Stimulated activated naive CD8-positive, alpha-beta T cell treated with anti-CD3 and anti-CD28 coated beads, Interleukin-15, Interleukin-2, amounts not matched to agents 100 ng/mL and 50 ng/mL, for 24 hours (primary cell): ENCODE data around the gene S100A12.
"Not testable (repeated sequence)": the region's sequence is repeated elsewhere in the genome, so short reads cannot be mapped to it uniquely, and the experiment has no call there.

Source experiments
- H3K27ac Mint-ChIP-seq: one replicate; pipeline ENCODE4 v1.8.0; 2021; ENCODE audit warnings: mild to moderate bottlenecking, mixed read lengths
- H3K27me3 Mint-ChIP-seq: one replicate; pipeline ENCODE4 v1.8.0; 2021; ENCODE audit warnings: mixed read lengths
- H3K36me3 Mint-ChIP-seq: one replicate; pipeline ENCODE4 v1.8.0; 2021; ENCODE audit warnings: low read depth, mixed read lengths
- H3K4me1 Mint-ChIP-seq: one replicate; pipeline ENCODE4 v1.8.0; 2021; ENCODE audit warnings: low read depth, mixed read lengths
- H3K4me3 Mint-ChIP-seq: one replicate; pipeline ENCODE4 v1.8.0; 2021; ENCODE audit warnings: mild to moderate bottlenecking, mixed read lengths
- H3K9me3 Mint-ChIP-seq: one replicate; pipeline ENCODE4 v1.8.0; 2021; ENCODE audit warnings: mixed read lengths

The S100A12 gene

DNA sequence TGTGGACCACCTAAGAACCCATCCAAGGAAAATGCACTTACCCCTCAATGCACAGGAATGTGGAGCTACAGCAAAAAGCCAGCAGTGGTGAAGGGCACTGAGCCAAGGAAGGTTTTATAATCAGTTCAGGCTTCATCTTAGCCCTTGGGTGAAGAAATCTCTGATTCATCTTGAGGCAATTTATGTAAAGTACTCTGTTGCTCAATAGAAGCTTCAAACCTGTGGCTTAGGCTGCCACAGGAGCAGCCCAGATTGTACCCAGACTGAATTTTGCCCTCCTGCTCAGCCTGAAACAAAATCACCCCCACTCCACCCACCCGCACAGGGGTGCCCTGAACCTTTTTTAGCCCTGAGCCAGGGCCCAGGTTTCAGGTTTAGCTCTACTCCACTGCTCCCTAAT is at the start of gene S100A12:
Gene S100A12, minus strand, starts transcription at position 111 of the 400 bp plus-strand sequence. CDS start 1,029 bp downstream, outside the sequence.
- Mint-ChIP-seq H3K9me3 (no peaks in the 10 kb centered on the region), H3K36me3 (no peaks in the 10 kb centered on the region), H3K4me3 (no peak within 1 kb of the TSS), H3K4me1 (no peaks in the 10 kb centered on the region), H3K27ac (no peak within 1 kb of the TSS), H3K27me3 (peaks cover 34% of the 10 kb centered on the region)

DNA sequence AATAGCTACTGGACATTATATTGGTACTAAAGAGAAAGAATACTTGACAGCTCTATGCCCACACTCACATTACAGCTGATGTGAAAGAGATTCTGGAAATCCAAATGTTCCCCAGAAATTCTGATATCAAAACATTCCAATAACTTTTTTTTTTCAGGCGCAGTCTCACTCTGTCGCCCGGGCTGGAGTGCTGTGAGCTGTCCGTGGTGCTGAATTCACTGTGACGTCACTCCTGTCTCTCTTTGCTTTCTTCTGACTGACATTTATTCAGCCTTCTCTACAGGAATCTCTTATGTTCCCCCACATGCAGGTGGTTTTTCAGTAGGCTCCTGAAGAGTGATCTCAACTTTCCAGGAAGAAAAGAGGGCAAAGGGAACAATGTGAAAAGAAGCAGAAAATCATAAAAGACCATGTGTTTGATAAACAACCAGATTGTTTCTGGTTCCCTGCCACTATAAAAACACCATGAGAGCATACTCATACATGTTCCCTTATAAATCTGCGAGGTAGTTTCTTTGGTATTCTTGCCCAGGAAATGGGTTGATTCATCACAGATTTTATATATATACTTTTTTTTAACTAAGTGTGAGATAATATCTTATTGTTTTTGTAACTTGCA is 47.1 kb upstream of the S100A12 start:
- no peak overlapping the region for H3K27ac Mint-ChIP-seq
- peaks cover 38% of the 10 kb centered on the region for H3K27me3 Mint-ChIP-seq
- no peaks in the 10 kb centered on the region for H3K9me3 Mint-ChIP-seq
- H3K4me3 Mint-ChIP-seq: no peak overlapping the region
- H3K36me3 Mint-ChIP-seq: no peaks in the 10 kb centered on the region
- no peaks in the 10 kb centered on the region for H3K4me1 Mint-ChIP-seq

DNA sequence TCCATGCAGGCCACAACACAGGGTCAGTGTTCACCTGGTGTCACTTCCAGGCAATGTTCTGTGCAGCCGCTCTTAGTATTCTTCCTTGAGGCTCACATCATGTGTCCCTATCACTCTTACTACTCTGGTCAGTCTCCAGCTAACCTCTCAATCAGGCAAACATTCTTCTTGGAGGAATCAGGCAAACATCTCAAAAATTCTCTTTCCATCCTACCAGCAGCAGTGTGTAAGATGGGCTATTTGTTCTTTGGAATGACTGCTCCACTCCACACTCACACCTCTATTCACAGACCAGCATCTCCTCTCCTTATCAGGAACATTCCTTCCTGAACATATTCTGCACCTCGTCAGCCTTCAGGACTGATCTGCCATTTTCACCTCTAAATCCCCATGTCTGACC is 44.9 kb upstream of the S100A12 start:
- H3K27me3 Mint-ChIP-seq: peaks cover 36% of the 10 kb centered on the region
- no peaks in the 10 kb centered on the region for H3K9me3 Mint-ChIP-seq
- H3K27ac Mint-ChIP-seq: no peak overlapping the region
- H3K36me3 Mint-ChIP-seq: no peaks in the 10 kb centered on the region
- H3K4me3 Mint-ChIP-seq: no peak overlapping the region
- no peaks in the 10 kb centered on the region for H3K4me1 Mint-ChIP-seq

DNA sequence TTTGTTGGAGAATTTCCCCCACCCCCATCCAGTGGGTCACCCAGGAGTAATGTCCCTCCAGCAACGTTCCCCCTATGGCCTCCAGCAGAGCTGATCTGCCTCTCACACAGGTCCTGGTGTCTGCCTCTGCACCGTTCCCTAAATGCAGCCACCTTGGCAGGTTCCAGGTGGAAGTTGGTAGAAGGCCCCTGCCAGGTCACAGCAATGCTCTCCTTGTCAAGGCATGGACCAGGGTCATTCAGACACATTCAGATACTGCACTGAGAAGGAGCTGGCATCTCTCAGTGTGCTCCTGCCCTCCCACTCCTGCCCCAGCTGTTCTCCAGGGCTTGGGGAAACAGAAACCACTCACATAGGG is 44.0 kb upstream of the S100A12 start:
- H3K27me3 Mint-ChIP-seq: peaks cover 27% of the 10 kb centered on the region
- H3K27ac Mint-ChIP-seq, H3K36me3 Mint-ChIP-seq, H3K4me1 Mint-ChIP-seq, H3K9me3 Mint-ChIP-seq, H3K4me3 Mint-ChIP-seq: not testable (repeated sequence)

DNA sequence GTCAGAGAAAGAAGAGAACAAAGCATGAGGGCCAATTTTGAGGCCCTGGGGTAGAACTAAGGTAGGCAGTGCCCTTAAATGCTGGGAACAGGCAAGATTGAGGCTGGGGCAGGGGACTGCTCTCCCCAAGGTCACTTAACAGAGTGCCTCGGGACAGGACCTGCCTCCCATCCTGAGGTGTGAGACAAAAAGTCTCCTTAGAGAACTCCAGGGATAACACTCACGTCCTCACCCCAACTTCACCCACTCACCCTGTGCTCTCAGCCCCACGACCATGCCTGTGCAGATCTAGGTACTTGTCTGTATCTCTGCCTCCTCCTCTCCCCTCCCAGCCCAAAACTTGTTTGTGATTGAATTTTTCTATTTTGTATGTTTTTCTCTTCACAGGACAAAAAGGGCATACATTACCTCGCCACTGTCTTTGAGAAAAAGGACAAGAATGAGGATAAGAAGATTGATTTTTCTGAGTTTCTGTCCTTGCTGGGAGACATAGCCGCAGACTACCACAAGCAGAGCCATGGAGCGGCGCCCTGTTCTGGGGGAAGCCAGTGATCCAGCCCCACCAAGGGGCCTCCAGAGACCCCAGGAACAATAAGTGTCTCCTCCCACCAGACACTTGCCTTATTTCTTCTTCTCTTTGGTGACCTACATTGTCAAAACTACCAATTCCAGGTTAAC is 43.5 kb upstream of the S100A12 start:
- H3K4me1 Mint-ChIP-seq, H3K4me3 Mint-ChIP-seq, H3K36me3 Mint-ChIP-seq, H3K9me3 Mint-ChIP-seq, H3K27ac Mint-ChIP-seq: not testable (repeated sequence)
- H3K27me3 Mint-ChIP-seq: peaks cover 25% of the 10 kb centered on the region

DNA sequence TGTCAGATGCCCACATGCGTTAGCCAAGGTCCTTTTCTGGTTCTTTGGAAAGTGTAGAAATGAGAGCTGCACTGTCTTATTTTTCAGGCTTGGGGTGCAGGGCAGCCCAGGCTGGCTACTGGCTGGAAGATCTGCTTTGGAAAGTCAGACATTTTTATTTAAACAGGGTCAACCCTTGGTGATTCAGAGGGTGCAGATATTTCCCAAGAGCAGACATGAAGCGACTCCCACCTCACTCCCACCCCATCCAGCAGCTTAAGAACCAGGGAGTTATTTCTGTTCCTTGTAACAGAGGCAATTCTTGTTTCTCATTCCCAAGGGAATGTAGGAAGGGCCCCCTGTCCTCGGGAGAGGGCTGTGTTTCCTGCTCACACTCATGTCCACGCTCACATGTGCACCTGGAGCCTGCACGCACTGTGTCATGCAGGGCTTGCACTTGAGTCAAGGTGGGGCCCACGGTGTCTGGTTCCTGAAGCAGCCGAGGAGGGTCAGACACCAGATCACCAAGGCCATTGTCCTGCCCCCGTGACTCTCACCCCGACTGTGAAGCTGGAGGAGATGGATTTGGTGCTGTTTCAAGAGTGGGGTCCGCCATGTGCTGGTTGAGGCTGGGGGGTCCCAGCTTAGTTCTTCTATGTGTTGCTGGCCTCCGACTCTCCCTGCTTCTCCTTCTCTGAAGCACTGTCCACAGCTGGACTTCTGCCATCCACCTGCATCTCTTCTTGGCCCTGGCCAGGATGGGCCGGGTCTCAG is 41.9 kb upstream of the S100A12 start:
- Mint-ChIP-seq H3K27ac (no peak overlapping the region), H3K4me1 (no peaks in the 10 kb centered on the region), H3K27me3 (peaks cover 21% of the 10 kb centered on the region), H3K9me3 (no peaks in the 10 kb centered on the region), H3K4me3 (no peak overlapping the region), H3K36me3 (no peaks in the 10 kb centered on the region)

DNA sequence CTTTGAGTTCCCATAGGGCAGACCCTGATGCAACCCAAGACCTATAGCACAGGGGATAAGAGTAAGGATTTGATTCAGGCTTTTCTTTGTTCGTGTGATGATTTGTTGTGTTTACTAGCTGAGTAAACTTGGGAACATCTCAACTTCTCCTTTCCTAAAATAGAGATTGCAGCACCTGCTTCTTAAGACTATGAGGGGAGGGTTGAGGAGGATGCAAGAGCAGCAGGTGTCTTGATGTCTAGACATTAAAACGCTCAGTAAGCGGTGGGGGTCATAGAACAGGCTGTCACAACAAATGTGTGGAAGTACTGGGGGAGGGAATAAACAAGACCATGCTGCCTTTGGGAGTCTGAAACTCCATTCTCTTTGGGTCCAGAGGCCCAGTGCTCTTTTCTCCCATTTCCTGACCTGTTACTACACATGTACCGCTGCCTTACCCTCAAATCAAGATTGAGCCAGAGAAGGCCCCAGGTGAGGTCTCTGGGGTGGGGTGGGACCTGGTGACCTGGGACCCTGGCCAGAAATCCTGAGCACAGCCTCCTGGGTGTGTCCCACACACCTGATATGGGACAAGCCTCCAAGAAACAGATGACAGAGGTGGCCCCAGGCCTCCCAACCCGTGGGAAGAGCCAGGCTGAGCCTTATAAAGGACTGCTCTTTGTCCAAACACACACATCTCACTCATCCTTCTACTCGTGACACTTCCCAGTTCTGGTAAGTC is 40.6 kb upstream of the S100A12 start, which contains the start of gene S100A7A:
Gene S100A7A, plus strand, starts transcription at position 671 of the 721 bp plus-strand sequence. CDS start 1,563 bp downstream, outside the sequence.
- Mint-ChIP-seq H3K9me3 (peaks cover 6% of the 10 kb centered on the region), H3K4me3 (no peak within 1 kb of the TSS), H3K27me3 (peaks cover 18% of the 10 kb centered on the region), H3K27ac (no peak within 1 kb of the TSS), H3K4me1 (no peaks in the 10 kb centered on the region), H3K36me3 (no peaks in the 10 kb centered on the region)

DNA sequence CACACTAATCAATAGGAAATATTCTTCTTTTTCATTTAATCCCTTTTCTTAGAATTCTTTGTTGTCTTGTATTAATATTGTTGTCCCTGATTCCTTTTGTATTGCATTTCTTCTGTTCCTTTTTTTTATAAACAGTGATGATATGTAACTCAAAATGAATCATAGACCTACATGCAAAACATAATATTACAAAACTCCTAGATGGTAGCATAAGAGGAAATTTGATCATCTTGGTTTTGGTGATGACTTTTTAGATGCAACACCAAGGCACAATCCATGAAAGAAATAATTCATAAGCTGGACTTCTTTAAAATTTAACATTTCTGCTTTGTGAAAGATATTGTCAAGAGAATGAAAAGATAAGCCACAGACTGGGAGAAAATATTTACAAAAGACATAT is 38.5 kb upstream of the S100A12 start:
- H3K27ac Mint-ChIP-seq, H3K4me3 Mint-ChIP-seq, H3K9me3 Mint-ChIP-seq, H3K4me1 Mint-ChIP-seq, H3K36me3 Mint-ChIP-seq: not testable (repeated sequence)
- peaks cover 14% of the 10 kb centered on the region for H3K27me3 Mint-ChIP-seq

DNA sequence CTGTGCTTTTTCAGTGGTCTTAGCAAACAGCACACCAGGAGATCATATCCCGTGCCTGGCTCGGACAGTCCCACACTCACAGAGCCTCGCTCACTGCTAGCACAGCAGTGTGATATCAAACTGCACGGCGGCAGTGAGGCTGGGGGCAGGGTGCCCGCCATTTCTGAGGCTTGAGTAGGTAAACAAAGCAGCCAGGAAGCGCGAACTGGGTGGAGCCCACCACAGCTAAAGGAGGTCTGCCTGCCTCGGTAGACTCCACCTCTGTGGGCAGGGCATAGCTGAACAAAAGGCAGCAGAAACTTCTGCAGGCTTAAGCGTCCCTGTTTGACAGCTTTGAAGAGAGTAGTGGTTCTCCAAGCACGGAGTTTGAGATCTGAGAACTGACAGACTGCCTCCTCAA is 31.9 kb upstream of the S100A12 start:
- H3K4me3 Mint-ChIP-seq, H3K36me3 Mint-ChIP-seq, H3K4me1 Mint-ChIP-seq, H3K27ac Mint-ChIP-seq, H3K9me3 Mint-ChIP-seq: not testable (repeated sequence)
- peaks cover 25% of the 10 kb centered on the region for H3K27me3 Mint-ChIP-seq

DNA sequence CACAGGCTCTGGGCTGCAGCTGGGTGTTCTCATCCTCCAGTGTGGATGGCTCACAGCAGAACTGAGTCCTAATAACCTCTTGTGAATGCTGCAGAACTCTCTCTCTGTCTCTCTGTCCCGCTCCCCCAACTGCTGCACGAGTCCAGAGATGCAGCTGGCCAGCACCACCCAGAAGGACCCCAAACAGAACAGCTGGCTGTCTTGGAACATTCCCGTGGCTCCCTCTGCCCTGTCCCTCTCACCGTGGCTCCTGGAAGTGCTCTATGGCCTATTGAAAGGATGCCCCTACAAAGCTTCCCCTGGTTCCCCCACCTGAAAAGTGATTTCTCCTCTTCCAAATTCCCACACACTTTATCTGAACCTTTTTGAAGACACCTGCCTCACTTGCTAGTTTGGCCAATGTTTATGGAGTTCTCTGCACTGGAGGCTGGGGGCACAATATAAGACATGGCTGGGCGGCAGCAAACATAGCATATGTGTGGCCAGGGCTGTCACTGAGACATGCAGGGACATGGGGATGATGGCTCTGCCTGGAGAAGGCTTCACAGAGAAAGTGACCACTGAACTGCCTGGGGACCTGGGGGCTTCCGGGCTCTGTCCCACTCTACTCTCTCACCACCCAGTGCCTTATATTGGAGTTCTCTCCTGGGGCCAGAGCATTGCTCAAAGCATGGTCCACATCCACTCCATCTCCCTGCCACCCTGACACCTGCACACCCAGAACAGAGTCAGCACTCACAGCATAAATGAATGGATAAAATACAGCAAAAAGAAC is 30.6 kb upstream of the S100A12 start:
- H3K36me3 Mint-ChIP-seq, H3K27ac Mint-ChIP-seq, H3K4me3 Mint-ChIP-seq, H3K9me3 Mint-ChIP-seq, H3K4me1 Mint-ChIP-seq: not testable (repeated sequence)
- H3K27me3 Mint-ChIP-seq: peaks cover 25% of the 10 kb centered on the region

DNA sequence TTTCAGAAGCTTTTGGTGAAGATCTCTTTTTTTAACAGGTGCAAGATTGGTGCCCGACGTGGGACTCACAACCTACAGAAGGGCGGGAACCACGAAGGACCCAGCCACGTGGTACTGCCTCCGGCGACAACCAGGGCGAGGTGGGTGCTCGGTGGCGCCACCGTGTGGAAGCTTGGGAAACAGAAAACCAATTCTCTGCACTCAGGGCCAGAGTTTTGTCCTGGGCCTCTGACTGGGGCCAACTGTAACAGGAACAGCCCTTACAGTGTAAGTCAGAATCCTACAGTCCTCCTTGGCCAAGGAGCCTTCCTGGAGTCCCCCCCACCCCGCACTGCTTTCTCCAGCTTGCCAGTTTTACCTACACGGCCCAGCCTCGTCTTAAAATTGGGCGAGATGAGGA is 29.3 kb upstream of the S100A12 start:
- Mint-ChIP-seq H3K9me3 (peaks cover 3% of the 10 kb centered on the region), H3K27me3 (peaks cover 24% of the 10 kb centered on the region), H3K36me3 (no peaks in the 10 kb centered on the region), H3K4me1 (peaks cover 3% of the 10 kb centered on the region), H3K4me3 (no peak overlapping the region), H3K27ac (no peak overlapping the region)

DNA sequence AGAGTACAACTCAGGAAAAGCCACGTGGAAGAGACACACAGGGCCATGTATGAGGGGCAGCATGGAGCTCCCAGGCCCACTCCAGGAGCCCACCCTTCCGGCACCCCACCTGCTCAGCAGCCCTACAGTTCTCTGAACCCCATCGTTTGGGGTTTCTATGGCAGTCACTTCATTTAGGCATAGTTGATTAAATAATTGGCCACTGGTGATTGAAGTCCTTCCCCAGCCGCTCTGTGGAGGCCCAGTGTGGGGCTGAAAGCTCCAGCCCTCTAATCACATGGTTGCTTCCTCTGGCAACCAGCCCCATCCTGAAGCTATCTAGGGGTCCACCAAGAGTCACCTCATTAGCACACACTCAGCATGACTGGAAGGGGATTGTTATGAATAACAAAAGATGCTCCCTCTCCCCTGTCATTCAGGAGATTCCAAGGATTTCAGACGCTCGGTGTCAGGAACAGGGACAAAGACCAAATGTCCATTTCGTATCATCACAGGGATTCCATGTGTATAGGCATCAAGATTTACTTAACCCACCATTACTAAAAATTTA is 28.7 kb upstream of the S100A12 start:
- peaks cover 3% of the 10 kb centered on the region for H3K4me1 Mint-ChIP-seq
- no peak overlapping the region for H3K4me3 Mint-ChIP-seq
- no peaks in the 10 kb centered on the region for H3K36me3 Mint-ChIP-seq
- peaks cover 3% of the 10 kb centered on the region for H3K9me3 Mint-ChIP-seq
- H3K27me3 Mint-ChIP-seq: peaks cover 17% of the 10 kb centered on the region
- H3K27ac Mint-ChIP-seq: no peak overlapping the region

DNA sequence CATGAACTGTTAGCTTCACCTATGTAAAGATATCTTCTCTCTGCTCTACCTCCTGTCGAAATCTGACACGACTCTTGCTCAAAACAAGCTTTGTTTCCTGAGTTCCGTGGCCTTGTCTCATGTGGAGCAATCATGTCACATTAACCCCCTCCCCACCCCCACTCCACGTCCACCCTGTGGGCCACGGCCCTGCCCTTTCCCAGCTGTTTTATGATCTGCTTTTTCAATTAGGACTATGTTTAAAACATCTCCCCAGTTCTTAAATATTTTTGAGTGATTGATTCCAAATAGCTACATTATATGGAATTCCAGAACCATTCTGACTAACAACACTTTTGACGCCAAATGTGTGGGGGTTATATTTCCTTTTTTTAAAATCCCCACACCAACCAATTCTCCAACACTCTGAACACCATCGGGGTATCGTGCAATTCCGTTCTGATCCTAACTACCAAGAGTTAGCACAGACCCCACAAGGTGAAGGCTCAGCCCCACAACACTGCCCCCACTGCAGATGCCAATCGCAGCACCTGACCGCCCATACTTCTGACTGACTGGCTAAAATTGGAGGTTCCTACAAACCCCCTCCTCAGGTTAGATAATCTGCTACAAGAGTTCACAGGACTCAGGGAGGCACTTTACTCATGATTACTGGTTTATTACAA is 28.1 kb upstream of the S100A12 start:
- Mint-ChIP-seq H3K27me3 (peaks cover 14% of the 10 kb centered on the region), H3K27ac (no peak overlapping the region), H3K4me3 (no peak overlapping the region), H3K4me1 (peaks cover 3% of the 10 kb centered on the region), H3K36me3 (no peaks in the 10 kb centered on the region), H3K9me3 (peaks cover 3% of the 10 kb centered on the region)

DNA sequence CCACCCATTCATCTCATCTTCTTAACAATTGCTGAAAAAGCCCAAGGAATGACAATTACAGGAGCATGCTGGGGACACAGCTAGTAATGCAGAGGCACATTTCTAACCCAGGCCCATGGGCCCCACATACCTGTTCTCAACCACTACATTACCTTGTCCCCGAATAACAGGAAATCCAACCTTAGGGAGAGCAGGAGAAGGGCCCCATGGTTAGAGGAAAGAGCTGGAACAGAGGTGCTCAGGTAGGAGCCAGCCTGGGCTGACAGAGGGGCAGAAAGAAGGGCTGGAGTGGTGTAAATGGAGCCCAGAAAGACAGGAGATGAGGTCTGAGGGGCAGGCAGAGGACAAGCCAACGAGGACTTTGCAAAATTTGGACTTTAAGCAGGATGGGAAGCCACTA is 26.8 kb upstream of the S100A12 start:
- no peaks in the 10 kb centered on the region for H3K36me3 Mint-ChIP-seq
- H3K9me3 Mint-ChIP-seq: peaks cover 3% of the 10 kb centered on the region
- H3K4me1 Mint-ChIP-seq: peaks cover 3% of the 10 kb centered on the region
- H3K27ac Mint-ChIP-seq: no peak overlapping the region
- peaks cover 5% of the 10 kb centered on the region for H3K27me3 Mint-ChIP-seq
- no peak overlapping the region for H3K4me3 Mint-ChIP-seq
